Natural killer cell (primary cell): ENCODE results near the gene ESR2. TPM values are rescaled to one million over a fixed set of nuclear protein-coding genes. Genes with fewer than 3 reads are reported as not detected.

Experiments used
- ATAC-seq, 3 donors: fragments of 150-1000 bp in 2 of 3; fragments of 200-7000 bp in 1 of 3; cut with Tn5 transposase; 1 replicate in 1 of 3; 2 replicates in 2 of 3; pipeline ENCODE4 v1.10.0; 2021; ENCODE audit warnings: mild to moderate bottlenecking in 2 of 3, moderate library complexity in 2 of 3
- DNase-seq, 2 donors: peaks; one replicate each; pipeline versions ENCODE4 v3.0.0 to v3.0.0-alpha.2; 2013 to 2021; ENCODE audit warnings: mixed read lengths in 1 of 2
- H3K27ac ChIP-seq: one replicate; pipeline ENCODE4 v1.5.1; 2013; ENCODE audit warnings: mild to moderate bottlenecking, low read length
- H3K27me3 ChIP-seq: one replicate; pipeline ENCODE4 v1.6.1; 2013; ENCODE audit warnings: low read length; ENCODE audit not compliant: control insufficient read depth, insufficient read depth
- H3K36me3 ChIP-seq: one replicate; pipeline ENCODE4 v1.6.1; 2013; ENCODE audit warnings: low read length; ENCODE audit not compliant: control insufficient read depth, insufficient read depth
- H3K4me1 ChIP-seq: one replicate; pipeline ENCODE4 v1.6.1; 2013; ENCODE audit warnings: low read length; ENCODE audit not compliant: control insufficient read depth, insufficient read depth
- H3K4me3 ChIP-seq: one replicate; pipeline ENCODE4 v1.5.1; 2013; ENCODE audit warnings: low read length
- H3K9me3 ChIP-seq: one replicate; pipeline ENCODE4 v1.6.1; 2013; ENCODE audit warnings: low read length; ENCODE audit not compliant: control insufficient read depth, insufficient read depth
- H3K27ac Mint-ChIP-seq, 2 donors: one replicate each; pipeline ENCODE4 v1.8.0; 2022; ENCODE audit warnings: mild to moderate bottlenecking in 2 of 2, mixed read lengths in 2 of 2, moderate library complexity in 1 of 2
- H3K27me3 Mint-ChIP-seq, 2 donors: one replicate each; pipeline ENCODE4 v1.8.0; 2022; ENCODE audit warnings: low read depth in 2 of 2, mixed read lengths in 2 of 2
- H3K36me3 Mint-ChIP-seq: one replicate; pipeline ENCODE4 v1.8.0; 2022; ENCODE audit warnings: mixed read lengths
- H3K4me1 Mint-ChIP-seq, 2 donors: one replicate each; pipeline ENCODE4 v1.8.0; 2022; ENCODE audit warnings: mixed read lengths in 2 of 2
- H3K4me3 Mint-ChIP-seq: one replicate; pipeline ENCODE4 v1.8.0; 2022; ENCODE audit warnings: mild to moderate bottlenecking, moderate library complexity, mixed read lengths
- H3K9me3 Mint-ChIP-seq, 2 donors: one replicate each; pipeline ENCODE4 v1.8.0; 2022; ENCODE audit warnings: mixed read lengths in 2 of 2
- WGBS: methylation state at CpG from one replicate; pipeline ENCODE4 v1.1.7; 2013; ENCODE audit warnings: missing lambda C conversion rate; ENCODE audit not compliant: insufficient coverage; 5-methylcytosine and 5-hydroxymethylcytosine counted together
- intact Hi-C: fragments of 100-400 bp; cut with micrococcal nuclease; formaldehyde crosslinking; loops from one replicate; pipeline ENCODE4 v1.14.2; 2022
- total RNA-seq, 4 donors: library from RNA; stranded (reverse); fragments of 120-200 nt in 1 of 4; gene quantifications; one replicate each; pipeline versions ENCODE4 v1.2.3 to v1.2.4, GENCODE V29; 2013 to 2022
- TF ChIP-seq, protein P1 (sequence below): fragments of 200-600 bp; IDR thresholded peaks from one replicate; pipeline ENCODE4 v1.8.0; 2022; ENCODE audit warnings: antibody characterized with exemption

The ESR2 gene
- total RNA-seq: under 1 TPM in 1 of 3 donors, not detected in 2; 0.53 TPM
- total RNA-seq (2013): 2.8 TPM

DNA sequence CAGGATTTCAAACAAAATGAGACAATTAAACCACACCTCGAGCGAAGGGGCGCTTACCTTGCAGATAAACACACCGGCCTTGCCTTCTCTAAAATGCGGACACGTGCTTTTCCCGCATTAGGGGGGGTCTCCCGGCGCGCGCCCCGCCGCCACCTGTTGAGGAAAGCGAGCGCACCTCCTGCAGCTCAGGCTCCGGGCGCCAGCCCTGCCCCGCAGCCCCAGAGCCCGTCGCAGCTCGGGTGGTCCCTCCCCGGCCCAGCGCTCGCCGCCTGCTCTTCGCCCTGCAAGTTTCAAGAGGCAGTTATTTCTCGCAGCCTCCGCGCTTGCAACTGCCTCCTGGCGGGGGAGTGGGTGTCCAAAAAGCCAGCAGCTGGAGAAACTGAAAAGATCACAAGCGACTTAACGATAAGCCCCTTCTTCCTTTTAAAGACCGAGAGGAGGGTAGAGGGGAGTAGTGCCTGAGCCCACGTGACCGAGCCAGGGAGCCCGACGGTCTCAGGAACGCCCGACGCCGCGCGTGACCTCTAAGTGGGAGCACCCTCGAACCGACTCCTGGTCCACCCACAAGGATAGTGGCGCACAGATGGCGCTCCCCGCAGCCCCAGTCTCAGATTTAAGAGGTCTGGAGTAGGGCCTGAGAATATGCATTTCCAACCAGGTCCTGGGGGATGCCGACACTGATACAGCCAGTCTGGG is at the start of gene ESR2:
Gene ESR2, minus strand, starts transcription at position 396 of the 696 bp plus-strand sequence. CDS start 11,386 bp downstream, outside the sequence.
- H3K27me3 Mint-ChIP-seq: peaks cover 26 to 40% of the 10 kb centered on the region in 2 donors
- H3K9me3 Mint-ChIP-seq: no peaks in the 10 kb centered on the region
- H3K36me3 ChIP-seq: no peaks in the 10 kb centered on the region
- H3K4me3 ChIP-seq: peak within 1 kb of the TSS; percentile 38
- H3K4me1 Mint-ChIP-seq: peaks cover 18 to 19% of the 10 kb centered on the region in 2 donors
- peaks cover 13% of the 10 kb centered on the region for H3K27me3 ChIP-seq
- TF ChIP-seq, protein P1, sequence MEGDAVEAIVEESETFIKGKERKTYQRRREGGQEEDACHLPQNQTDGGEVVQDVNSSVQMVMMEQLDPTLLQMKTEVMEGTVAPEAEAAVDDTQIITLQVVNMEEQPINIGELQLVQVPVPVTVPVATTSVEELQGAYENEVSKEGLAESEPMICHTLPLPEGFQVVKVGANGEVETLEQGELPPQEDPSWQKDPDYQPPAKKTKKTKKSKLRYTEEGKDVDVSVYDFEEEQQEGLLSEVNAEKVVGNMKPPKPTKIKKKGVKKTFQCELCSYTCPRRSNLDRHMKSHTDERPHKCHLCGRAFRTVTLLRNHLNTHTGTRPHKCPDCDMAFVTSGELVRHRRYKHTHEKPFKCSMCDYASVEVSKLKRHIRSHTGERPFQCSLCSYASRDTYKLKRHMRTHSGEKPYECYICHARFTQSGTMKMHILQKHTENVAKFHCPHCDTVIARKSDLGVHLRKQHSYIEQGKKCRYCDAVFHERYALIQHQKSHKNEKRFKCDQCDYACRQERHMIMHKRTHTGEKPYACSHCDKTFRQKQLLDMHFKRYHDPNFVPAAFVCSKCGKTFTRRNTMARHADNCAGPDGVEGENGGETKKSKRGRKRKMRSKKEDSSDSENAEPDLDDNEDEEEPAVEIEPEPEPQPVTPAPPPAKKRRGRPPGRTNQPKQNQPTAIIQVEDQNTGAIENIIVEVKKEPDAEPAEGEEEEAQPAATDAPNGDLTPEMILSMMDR: no peak
- no peak within 1 kb of the TSS for H3K27ac Mint-ChIP-seq
- no peaks in the 10 kb centered on the region for H3K36me3 Mint-ChIP-seq
- ATAC-seq: peak; percentile 44 to 49 (median 48)
- H3K9me3 ChIP-seq: no peaks in the 10 kb centered on the region
- intact Hi-C loops: no loop called here
- H3K27ac ChIP-seq: no peak within 1 kb of the TSS
- peak within 1 kb of the TSS; percentile 72 for H3K4me3 Mint-ChIP-seq
- peak in 1 of 2 donors; percentile 50 for DNase-seq
- WGBS: 2% methylated on average over 49 of the region's 49 CpGs
- H3K4me1 ChIP-seq: peaks cover 15% of the 10 kb centered on the region

DNA sequence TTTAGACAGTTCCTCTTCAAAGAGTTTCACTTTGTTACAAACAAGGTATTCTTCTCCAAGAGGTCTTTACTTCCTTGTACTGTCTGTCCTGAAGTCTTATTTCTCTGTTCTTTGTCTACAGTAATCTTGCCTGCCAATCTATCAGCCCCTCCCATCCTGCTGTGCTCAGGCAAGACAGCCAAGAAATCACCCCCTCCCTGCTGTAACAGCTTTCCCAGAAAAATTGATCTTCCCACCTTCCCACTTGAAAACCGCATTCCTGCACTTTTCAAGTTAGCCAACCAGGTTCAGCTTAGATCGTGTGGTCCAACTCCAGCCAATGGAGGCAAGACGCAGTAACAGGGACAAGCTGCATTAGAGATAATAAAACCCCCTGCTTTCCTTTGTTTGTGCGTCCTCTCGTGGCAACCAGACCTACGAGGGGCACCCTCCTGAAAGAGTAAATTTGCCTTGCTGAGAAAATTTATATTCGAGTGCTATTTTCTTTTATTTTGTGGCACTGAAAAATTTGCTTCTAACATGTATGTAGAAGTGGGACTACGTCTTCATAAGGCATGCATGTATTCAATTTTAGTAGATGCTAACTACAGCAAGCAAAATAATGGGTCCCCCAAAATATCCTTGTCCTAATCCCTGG is 46.5 kb upstream of the ESR2 start:
- H3K4me1 ChIP-seq: peaks cover 12% of the 10 kb centered on the region
- Mint-ChIP-seq H3K4me3 (peak overlapping the region; percentile 67), H3K27me3 (no peaks in the 10 kb centered on the region), H3K36me3 (no peaks in the 10 kb centered on the region), H3K4me1 (peaks cover 14 to 19% of the 10 kb centered on the region in 2 donors), H3K9me3 (peaks cover 0 to 7% of the 10 kb centered on the region in 2 donors), H3K27ac (peak overlapping the region; percentile 62 to 65)
- peaks cover 5% of the 10 kb centered on the region for H3K9me3 ChIP-seq
- H3K27ac ChIP-seq: no peak overlapping the region
- intact Hi-C loops: no loop called here
- WGBS: 98% methylated on average over 7 of the region's 8 CpGs
- TF ChIP-seq, protein P1: no peak
- no peak for ATAC-seq
- no peak for DNase-seq
- H3K27me3 ChIP-seq: no peaks in the 10 kb centered on the region
- H3K36me3 ChIP-seq: no peaks in the 10 kb centered on the region
- H3K4me3 ChIP-seq: no peak overlapping the region

DNA sequence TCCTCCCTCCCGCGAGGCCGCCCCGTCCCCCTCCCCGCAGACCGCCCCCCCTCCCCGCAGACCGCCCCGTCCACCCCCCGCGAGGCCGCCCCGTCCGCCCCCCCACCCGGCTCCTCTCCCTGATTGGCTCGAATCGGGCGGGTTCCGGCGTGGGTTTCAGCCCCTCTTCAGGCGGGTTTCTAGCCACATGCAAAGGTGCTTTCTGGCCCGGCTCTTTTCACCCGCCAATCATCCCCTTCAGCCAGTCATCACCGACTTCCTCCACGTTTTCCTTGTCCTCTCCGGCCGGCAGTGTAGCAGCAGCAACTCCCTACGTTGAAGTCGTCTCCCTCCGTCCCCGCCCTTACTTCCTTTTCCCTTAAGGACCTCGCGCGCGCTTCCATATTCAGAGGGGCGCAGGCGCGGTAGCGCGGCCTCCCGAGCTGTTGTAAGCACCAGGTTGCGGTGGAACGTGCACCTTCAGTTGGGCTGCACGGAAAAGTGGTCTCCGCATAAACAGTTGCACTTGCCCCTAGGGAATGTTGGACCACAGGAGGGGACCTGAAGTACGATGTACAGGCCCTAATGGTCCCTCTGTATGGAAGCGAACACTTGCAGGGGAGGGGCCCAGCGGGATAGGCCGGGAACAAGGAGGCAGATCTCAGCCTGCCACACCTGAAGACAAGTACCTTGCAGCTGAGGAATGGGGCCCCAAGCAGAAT is 44.6 kb upstream of the ESR2 start:
- H3K9me3 ChIP-seq: peaks cover 5% of the 10 kb centered on the region
- H3K4me1 ChIP-seq: peaks cover 12% of the 10 kb centered on the region
- WGBS: 1% methylated on average over 38 of the region's 49 CpGs
- H3K9me3 Mint-ChIP-seq: peaks cover 0 to 7% of the 10 kb centered on the region in 2 donors
- TF ChIP-seq, protein P1: no peak
- peak overlapping the region; percentile 86 for H3K4me3 Mint-ChIP-seq
- peak overlapping the region; percentile 72 to 94 for H3K27ac Mint-ChIP-seq
- H3K36me3 ChIP-seq: no peaks in the 10 kb centered on the region
- peak; percentile 83 to 88 (median 88) for ATAC-seq
- H3K36me3 Mint-ChIP-seq: no peaks in the 10 kb centered on the region
- intact Hi-C loops: no loop called here
- peaks cover 14 to 19% of the 10 kb centered on the region in 2 donors for H3K4me1 Mint-ChIP-seq
- H3K27ac ChIP-seq: peak overlapping the region; percentile 74
- H3K4me3 ChIP-seq: peak overlapping the region; percentile 79
- no peaks in the 10 kb centered on the region for H3K27me3 Mint-ChIP-seq
- no peaks in the 10 kb centered on the region for H3K27me3 ChIP-seq
- peak; percentile 70 to 91 for DNase-seq
